GM12878 (cell line): ENCODE data around the gene TMC4. TPM values are rescaled to one million over a fixed set of nuclear protein-coding genes. Genes with fewer than 3 reads are reported as not detected.
A peak's percentile ranks its signal among the peaks of the same experiment; 100 is the strongest.

Experiments
- BACH1 ChIP-seq: fragments of 450-650 bp; IDR thresholded peaks from 2 replicates; pipeline ENCODE4 v1.6.1; 2017; ENCODE audit warnings: mild to moderate bottlenecking, borderline replicate concordance
- GATAD2B ChIP-seq: fragments of 450-650 bp; conservative IDR thresholded peaks from 2 replicates; pipeline ENCODE4 v1.6.1; 2017; ENCODE audit warnings: low read depth, mild to moderate bottlenecking, moderate library complexity
- HDGF ChIP-seq: fragments of 450-650 bp; IDR thresholded peaks from 2 replicates; pipeline ENCODE4 v1.6.1; 2016; ENCODE audit warnings: antibody characterized with exemption
- IKZF1 ChIP-seq: fragments of 450-650 bp; conservative IDR thresholded peaks from 2 replicates; pipeline ENCODE4 v1.6.1; 2017; ENCODE audit warnings: antibody characterized with exemption, mild to moderate bottlenecking
- NFYA ChIP-seq: IDR thresholded peaks from 2 replicates; pipeline ENCODE4 v1.6.1; 2011; ENCODE audit warnings: low read depth, mild to moderate bottlenecking, low read length, improper control_type of control experiment, borderline replicate concordance
- POLR2A ChIP-seq: IDR thresholded peaks from 2 replicates; pipeline ENCODE4 v1.6.1; 2011; ENCODE audit warnings: low read depth, mild to moderate bottlenecking, low read length
- RBBP5 ChIP-seq: fragments of 200-600 bp; sonication (generic); conservative IDR thresholded peaks from 2 replicates; pipeline ENCODE4 v1.6.1; 2016
- SIN3A ChIP-seq: IDR thresholded peaks from 2 replicates; pipeline ENCODE4 v1.6.1; 2012; ENCODE audit warnings: low read depth, low read length, improper control_type of control experiment
- SKIL ChIP-seq: fragments of 450-650 bp; IDR thresholded peaks from 2 replicates; pipeline ENCODE4 v1.6.1; 2017; ENCODE audit warnings: mild to moderate bottlenecking, low read depth, inconsistent platforms; ENCODE audit not compliant: poor library complexity, severe bottlenecking
- YY1 ChIP-seq: IDR thresholded peaks from 2 replicates; pipeline ENCODE4 v1.6.1; 2011; ENCODE audit warnings: low read depth, mild to moderate bottlenecking, low read length
- ZBED1 ChIP-seq: IDR thresholded peaks from 2 replicates; pipeline ENCODE4 v1.6.1; 2016; ENCODE audit warnings: borderline replicate concordance
- ZBTB33 ChIP-seq: fragments of 450-650 bp; IDR thresholded peaks from 2 replicates; pipeline ENCODE4 v1.6.1; 2017; ENCODE audit warnings: mild to moderate bottlenecking
- ZNF207 ChIP-seq: fragments of 450-650 bp; IDR thresholded peaks from 2 replicates; pipeline ENCODE4 v1.6.1; 2014; ENCODE audit warnings: antibody characterized with exemption, mild to moderate bottlenecking, borderline replicate concordance
- polyA plus RNA-seq, 11 experiments: library from polyadenylated mRNA; depleted of rRNA in 4 of 11; unstranded in 6 of 11; stranded (reverse) in 5 of 11; fragments of >200 nt; fragmentation: Nextera tagmentation in 4 of 11; fragmentation: Illumina TruSeq in 1 of 11; extraction: Ambion mirVana in 4 of 11; extraction: Trizol in 1 of 11; gene quantifications; 1 replicate in 1 of 11; 2 replicates in 10 of 11; pipeline versions ENCODE4 v1.2.1 to v1.2.3, GENCODE V29; 2011 to 2016; ENCODE audit warnings: inconsistent platforms in 2 of 11, missing spikeins in 2 of 11, low read depth in 1 of 11
- total RNA-seq, 4 experiments: library from RNA; depleted of rRNA in 3 of 4; stranded (reverse); fragments of >200 nt in 3 of 4; fragmentation: Illumina TruSeq in 1 of 4; extraction: Trizol in 1 of 4; gene quantifications; 2 replicates each; pipeline versions ENCODE4 v1.2.1 to v1.2.3, GENCODE V29; 2013 to 2021

The TMC4 gene
- total and polyA plus RNA-seq, 10 of the 15 experiments (the other 5 are each of a cell fraction or from before 2014, with no cell fraction given), result 0.33 to 0.83 (median 0.74) TPM; not detected in 7

- TF ChIP-seq ZBED1, result peak; percentile 100
- TF ChIP-seq HDGF, result no peak
- no peak for TF ChIP-seq RBBP5
- peak; percentile 6; the same call in 1 of the 2 replicates for TF ChIP-seq SIN3A
- no peak for TF ChIP-seq ZNF207
- no peak for TF ChIP-seq SKIL
- TF ChIP-seq BACH1, result peak; percentile 100
- peak; percentile 16; the same call in 1 of the 2 replicates for TF ChIP-seq IKZF1
- peak; percentile 97 for TF ChIP-seq YY1
- peak; percentile 91 for TF ChIP-seq POLR2A
- TF ChIP-seq NFYA, result no peak
- TF ChIP-seq GATAD2B, result peak; percentile 88
- TF ChIP-seq ZBTB33, result no peak
These were observed 35.1 kb downstream of the TMC4 start, which contains the start of gene CNOT3 (continued) for GRCh38 chr19:54137699-54138488.
